SIG-M5 treated with dmso at 0.1 percent for 504 hours (cell line): Measurements from ENCODE around the gene VWA2.

Experiments used
- DNase-seq: peaks from one replicate; lab custom pipeline; 2025; ENCODE audit not compliant: unreplicated experiment; lab: John Stamatoyannopoulos, UW

Gene VWA2

GRCh38 chr10:114337510-114338462, 98.7 kb downstream of the VWA2 start:
- DNase-seq: no peak

- no peak for DNase-seq
Observed at GRCh38 chr10:114340816-114341215, 101.8 kb downstream of the VWA2 start.
